Measurements from ENCODE around the gene PUM2.

- no peak for TF ChIP-seq POLR2A (IDR thresholded peaks at IDR 0.05)
- TF ChIP-seq CTCF (IDR thresholded peaks at IDR 0.05): no peak
- no peak for TF ChIP-seq POLR2AphosphoS5 (IDR thresholded peaks at IDR 0.05)
- no peak for TF ChIP-seq EP300 (IDR thresholded peaks at IDR 0.05)
These were observed 11.6 kb downstream of the PUM2 start for GRCh38 chr2:20339012-20339411.
